WTC11 (cell line): ENCODE measurements around the gene PCGF5. TPM values are rescaled to one million over a fixed set of nuclear protein-coding genes. Genes with fewer than 3 reads are reported as not detected.

Experiments
- ATAC-seq: fragments of 200-7000 bp; cut with Tn5 transposase; 2 replicates; pipeline ENCODE4 v1.10.0; 2021; ENCODE audit warnings: mild to moderate bottlenecking, moderate library complexity
- CTCF ChIA-PET: fragments of 300-600 bp; sonication (Branson Sonifier 250); formaldehyde crosslinking; loops from one replicate; lab custom pipeline; 2021; ENCODE audit warnings: antibody characterized with exemption; lab: Charles Lee
- POLR2A ChIA-PET: fragments of 350-600 bp; sonication (Branson Sonifier 250); formaldehyde crosslinking; loops from one replicate; lab custom pipeline; 2021; ENCODE audit warnings: antibody characterized with exemption; lab: Charles Lee
- DNase-seq: peaks from one replicate; pipeline ENCODE4 v3.0.0; 2021; ENCODE audit warnings: low spot score
- H3K27ac Mint-ChIP-seq: 2 replicates; pipeline ENCODE4 v1.8.0; 2021; ENCODE audit warnings: mixed read lengths
- H3K27me3 Mint-ChIP-seq: 2 replicates; pipeline ENCODE4 v1.8.0; 2021; ENCODE audit warnings: low read depth, mild to moderate bottlenecking, moderate library complexity, mixed read lengths
- H3K36me3 Mint-ChIP-seq: 2 replicates; pipeline ENCODE4 v1.8.0; 2021; ENCODE audit warnings: mixed read lengths
- H3K4me1 Mint-ChIP-seq: 2 replicates; pipeline ENCODE4 v1.8.0; 2022; ENCODE audit warnings: mixed read lengths
- H3K4me3 Mint-ChIP-seq: 2 replicates; pipeline ENCODE4 v1.8.0; 2021; ENCODE audit warnings: mild to moderate bottlenecking, moderate library complexity, mixed read lengths
- H3K9me3 Mint-ChIP-seq: 2 replicates; pipeline ENCODE4 v1.8.0; 2021; ENCODE audit warnings: mixed read lengths
- CREM ChIP-seq: sonication (generic); formaldehyde crosslinking; IDR thresholded peaks from 2 replicates; pipeline ENCODE4 v1.8.1; 2022; ENCODE audit warnings: mild to moderate bottlenecking, missing genetic modification reagents, moderate library complexity
- ELF4 ChIP-seq: sonication (generic); formaldehyde crosslinking; IDR thresholded peaks from 2 replicates; pipeline ENCODE4 v1.8.1; 2022; ENCODE audit warnings: low read depth, mild to moderate bottlenecking, moderate library complexity, missing genetic modification reagents
- EMX1 ChIP-seq: fragments of 250-450 bp; sonication (Bioruptor Pico); IDR thresholded peaks from 2 replicates; pipeline ENCODE4 v1.8.0; 2021; ENCODE audit warnings: mild to moderate bottlenecking
- ESRRA ChIP-seq: sonication (generic); formaldehyde crosslinking; IDR thresholded peaks from 2 replicates; pipeline ENCODE4 v1.8.1; 2022; ENCODE audit warnings: mild to moderate bottlenecking, missing genetic modification reagents, borderline replicate concordance
- IRF1 ChIP-seq: sonication (generic); formaldehyde crosslinking; IDR thresholded peaks from 2 replicates; pipeline ENCODE4 v1.8.0; 2023; ENCODE audit warnings: missing genetic modification reagents
- JAZF1 ChIP-seq: fragments of 250-450 bp; sonication (Bioruptor Pico); IDR thresholded peaks from 2 replicates; pipeline ENCODE4 v1.9.0; 2021; ENCODE audit warnings: moderate library complexity, mild to moderate bottlenecking, inconsistent platforms
- TEAD4 ChIP-seq: sonication (generic); formaldehyde crosslinking; IDR thresholded peaks from 2 replicates; pipeline ENCODE4 v1.8.0; 2022; ENCODE audit warnings: mild to moderate bottlenecking, missing genetic modification reagents
- TP53 ChIP-seq: sonication (generic); formaldehyde crosslinking; IDR thresholded peaks from 2 replicates; pipeline ENCODE4 v1.8.1; 2023; ENCODE audit warnings: mild to moderate bottlenecking, missing genetic modification reagents
- ZNF219 ChIP-seq: sonication (generic); formaldehyde crosslinking; IDR thresholded peaks from 2 replicates; pipeline ENCODE4 v1.8.0; 2023; ENCODE audit warnings: missing genetic modification reagents, mild to moderate bottlenecking, borderline replicate concordance
- ZNF281 ChIP-seq: sonication (generic); formaldehyde crosslinking; IDR thresholded peaks from 2 replicates; pipeline ENCODE4 v1.8.0; 2023; ENCODE audit warnings: mild to moderate bottlenecking, missing genetic modification reagents
- ZNF671 ChIP-seq: fragments of 250-450 bp; sonication (Bioruptor Pico); IDR thresholded peaks from 2 replicates; pipeline ENCODE4 v1.8.0; 2021; ENCODE audit warnings: mild to moderate bottlenecking
- total RNA-seq: library from RNA; stranded (reverse); gene quantifications from 3 replicates; pipeline ENCODE4 v1.2.3, GENCODE V29; 2021
- TF ChIP-seq, protein P1 (sequence below): sonication (generic); formaldehyde crosslinking; IDR thresholded peaks from 2 replicates; pipeline ENCODE4 v1.8.1; 2022; ENCODE audit warnings: mild to moderate bottlenecking, moderate library complexity, missing genetic modification reagents
- TF ChIP-seq, protein P2 (sequence below): sonication (generic); formaldehyde crosslinking; IDR thresholded peaks from 2 replicates; pipeline ENCODE4 v1.8.1; 2023; ENCODE audit warnings: mild to moderate bottlenecking, missing genetic modification reagents
- TF ChIP-seq, protein P3 (sequence below): fragments of 250-450 bp; sonication (Bioruptor Pico); IDR thresholded peaks from 2 replicates; pipeline ENCODE4 v1.9.0; 2021; ENCODE audit warnings: mild to moderate bottlenecking

Gene PCGF5
- total RNA-seq, 1 experiment from 2014 or later, result 5.2 TPM

GRCh38 chr10:91226093-91226492 is 5.6 kb downstream of the PCGF5 start (continued):
- no peak for TF ChIP-seq IRF1 (CRISPR knock-in tag)
- TF ChIP-seq, protein P1, sequence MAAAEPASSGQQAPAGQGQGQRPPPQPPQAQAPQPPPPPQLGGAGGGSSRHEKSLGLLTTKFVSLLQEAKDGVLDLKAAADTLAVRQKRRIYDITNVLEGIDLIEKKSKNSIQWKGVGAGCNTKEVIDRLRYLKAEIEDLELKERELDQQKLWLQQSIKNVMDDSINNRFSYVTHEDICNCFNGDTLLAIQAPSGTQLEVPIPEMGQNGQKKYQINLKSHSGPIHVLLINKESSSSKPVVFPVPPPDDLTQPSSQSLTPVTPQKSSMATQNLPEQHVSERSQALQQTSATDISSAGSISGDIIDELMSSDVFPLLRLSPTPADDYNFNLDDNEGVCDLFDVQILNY (CRISPR knock-in tag), result no peak
- TF ChIP-seq, protein P2, sequence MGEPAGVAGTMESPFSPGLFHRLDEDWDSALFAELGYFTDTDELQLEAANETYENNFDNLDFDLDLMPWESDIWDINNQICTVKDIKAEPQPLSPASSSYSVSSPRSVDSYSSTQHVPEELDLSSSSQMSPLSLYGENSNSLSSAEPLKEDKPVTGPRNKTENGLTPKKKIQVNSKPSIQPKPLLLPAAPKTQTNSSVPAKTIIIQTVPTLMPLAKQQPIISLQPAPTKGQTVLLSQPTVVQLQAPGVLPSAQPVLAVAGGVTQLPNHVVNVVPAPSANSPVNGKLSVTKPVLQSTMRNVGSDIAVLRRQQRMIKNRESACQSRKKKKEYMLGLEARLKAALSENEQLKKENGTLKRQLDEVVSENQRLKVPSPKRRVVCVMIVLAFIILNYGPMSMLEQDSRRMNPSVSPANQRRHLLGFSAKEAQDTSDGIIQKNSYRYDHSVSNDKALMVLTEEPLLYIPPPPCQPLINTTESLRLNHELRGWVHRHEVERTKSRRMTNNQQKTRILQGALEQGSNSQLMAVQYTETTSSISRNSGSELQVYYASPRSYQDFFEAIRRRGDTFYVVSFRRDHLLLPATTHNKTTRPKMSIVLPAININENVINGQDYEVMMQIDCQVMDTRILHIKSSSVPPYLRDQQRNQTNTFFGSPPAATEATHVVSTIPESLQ (CRISPR knock-in tag), result no peak
- no peak for TF ChIP-seq ZNF281 (CRISPR knock-in tag)
- TF ChIP-seq CREM (CRISPR knock-in tag), result no peak
- TF ChIP-seq, protein P3, sequence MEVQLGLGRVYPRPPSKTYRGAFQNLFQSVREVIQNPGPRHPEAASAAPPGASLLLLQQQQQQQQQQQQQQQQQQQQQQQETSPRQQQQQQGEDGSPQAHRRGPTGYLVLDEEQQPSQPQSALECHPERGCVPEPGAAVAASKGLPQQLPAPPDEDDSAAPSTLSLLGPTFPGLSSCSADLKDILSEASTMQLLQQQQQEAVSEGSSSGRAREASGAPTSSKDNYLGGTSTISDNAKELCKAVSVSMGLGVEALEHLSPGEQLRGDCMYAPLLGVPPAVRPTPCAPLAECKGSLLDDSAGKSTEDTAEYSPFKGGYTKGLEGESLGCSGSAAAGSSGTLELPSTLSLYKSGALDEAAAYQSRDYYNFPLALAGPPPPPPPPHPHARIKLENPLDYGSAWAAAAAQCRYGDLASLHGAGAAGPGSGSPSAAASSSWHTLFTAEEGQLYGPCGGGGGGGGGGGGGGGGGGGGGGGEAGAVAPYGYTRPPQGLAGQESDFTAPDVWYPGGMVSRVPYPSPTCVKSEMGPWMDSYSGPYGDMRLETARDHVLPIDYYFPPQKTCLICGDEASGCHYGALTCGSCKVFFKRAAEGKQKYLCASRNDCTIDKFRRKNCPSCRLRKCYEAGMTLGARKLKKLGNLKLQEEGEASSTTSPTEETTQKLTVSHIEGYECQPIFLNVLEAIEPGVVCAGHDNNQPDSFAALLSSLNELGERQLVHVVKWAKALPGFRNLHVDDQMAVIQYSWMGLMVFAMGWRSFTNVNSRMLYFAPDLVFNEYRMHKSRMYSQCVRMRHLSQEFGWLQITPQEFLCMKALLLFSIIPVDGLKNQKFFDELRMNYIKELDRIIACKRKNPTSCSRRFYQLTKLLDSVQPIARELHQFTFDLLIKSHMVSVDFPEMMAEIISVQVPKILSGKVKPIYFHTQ (CRISPR knock-in tag), result no peak
- TF ChIP-seq, all 79 proteins: peak for 0

DNA sequence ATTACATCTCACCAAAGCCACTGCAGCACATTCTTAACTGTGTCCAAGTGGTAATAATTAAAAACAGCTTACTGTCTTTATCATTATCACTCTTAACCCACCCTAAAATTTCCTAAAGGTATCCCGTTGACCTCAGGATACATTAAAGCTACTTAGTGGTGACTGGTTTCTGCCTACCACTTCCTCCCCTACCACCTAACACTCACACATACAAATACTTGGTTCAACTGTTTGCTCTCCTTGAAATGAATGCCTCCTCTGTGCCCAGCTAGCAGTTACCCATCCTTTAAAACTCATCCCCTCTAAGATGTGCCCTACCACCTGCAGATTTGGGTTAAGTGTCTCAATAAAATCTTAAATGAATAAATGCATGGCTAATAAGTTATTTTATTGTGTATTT is 7.1 kb downstream of the PCGF5 start:
- Mint-ChIP-seq H3K27ac (no peak overlapping the region), H3K4me3 (no peak overlapping the region), H3K9me3 (no peaks in the 10 kb centered on the region), H3K4me1 (0 out of 2 replicates have a peak, but pooled peaks cover 2% of the 10 kb centered on the region)
- CTCF ChIA-PET, result no interaction called here
- POLR2A ChIA-PET, result no interaction called here
- no peak for TF ChIP-seq ESRRA (CRISPR knock-in tag)
- TF ChIP-seq, all 79 proteins: peak for 0
- peaks cover 15% of the 10 kb centered on the region for H3K27me3 Mint-ChIP-seq
- ATAC-seq, result no peak
- no peaks in the 10 kb centered on the region for H3K36me3 Mint-ChIP-seq
- no peak for DNase-seq

DNA sequence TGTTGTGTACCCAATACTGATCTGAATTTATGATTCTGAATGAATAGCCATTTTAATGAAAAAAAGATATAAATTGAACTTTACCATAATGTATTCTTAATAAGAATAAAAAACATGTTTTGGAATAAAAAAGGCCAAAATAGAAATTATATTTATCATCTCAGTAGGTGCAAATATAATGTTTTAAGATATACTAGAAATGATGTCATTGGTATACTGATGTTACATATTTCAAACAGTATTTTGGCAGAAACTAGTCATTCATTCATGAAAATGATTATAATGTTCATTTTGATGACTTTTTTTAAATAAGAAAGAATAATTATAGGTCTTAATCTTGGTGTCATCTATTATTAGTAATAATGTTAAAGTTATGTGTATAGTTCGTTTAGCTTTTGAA is 9.2 kb downstream of the PCGF5 start:
- no peak for DNase-seq
- no peak overlapping the region for H3K27ac Mint-ChIP-seq
- ChIA-PET POLR2A (no interaction called here), CTCF (no interaction called here)
- no peaks in the 10 kb centered on the region for H3K36me3 Mint-ChIP-seq
- no peaks in the 10 kb centered on the region for H3K9me3 Mint-ChIP-seq
- no peak for TF ChIP-seq TP53 (CRISPR knock-in tag)
- TF ChIP-seq EMX1 (CRISPR knock-in tag), result no peak
- no peak for TF ChIP-seq ZNF671
- TF ChIP-seq ELF4, result no peak
- TF ChIP-seq, protein P1 (CRISPR knock-in tag), result no peak
- no peak for TF ChIP-seq ESRRA (CRISPR knock-in tag)
- TF ChIP-seq ZNF219 (CRISPR knock-in tag), result no peak
- no peak for TF ChIP-seq JAZF1
- no peak for TF ChIP-seq TEAD4
- peaks cover 15% of the 10 kb centered on the region for H3K27me3 Mint-ChIP-seq
- H3K4me3 Mint-ChIP-seq, result no peak overlapping the region
- no peak for ATAC-seq
- 0 out of 2 replicates have a peak, but pooled peaks cover 2% of the 10 kb centered on the region for H3K4me1 Mint-ChIP-seq
